IMR-90 (cell line): ENCODE measurements around the gene TAS1R1. TPM values are rescaled to one million over a fixed set of nuclear protein-coding genes. Genes with fewer than 3 reads are reported as not detected.

Experiments
- ATAC-seq: fragments of 200-7000 bp; cut with Tn5 transposase; 2 replicates; pipeline ENCODE4 v1.9.1; 2020; ENCODE audit warnings: low read depth, mild to moderate bottlenecking, moderate library complexity
- BruUV-seq: library from RNA; stranded (reverse); fragments of 400-500 nt; replicated peaks from 2 replicates; lab custom pipeline; 2021; lab: Mats Ljungman, UMichigan
- CTCF ChIA-PET: fragments of 300-600 bp; formaldehyde crosslinking; extraction: SDS; loops from one replicate; lab custom pipeline; 2021; ENCODE audit warnings: antibody characterized with exemption; lab: Yijun Ruan, JAX
- POLR2A ChIA-PET: fragments of 300-600 bp; sonication (Branson Sonifier 250); formaldehyde crosslinking; loops from one replicate; lab custom pipeline; 2022; ENCODE audit warnings: antibody characterized with exemption; ENCODE audit not compliant: unreplicated experiment; lab: Charles Lee
- DNase-seq: peaks from one replicate; pipeline ENCODE4 v3.0.0; 2013
- H2AFZ ChIP-seq: replicated peaks from 2 replicates; pipeline ENCODE3; 2013; ENCODE audit warnings: low read length, mild to moderate bottlenecking; ENCODE audit not compliant: poor library complexity
- H2AK5ac ChIP-seq: 2 replicates; pipeline ENCODE4 v1.6.1; 2013; ENCODE audit warnings: low read depth, low read length, inconsistent platforms
- H2AK9ac ChIP-seq: replicated peaks from 2 replicates; pipeline ENCODE3; 2013; ENCODE audit warnings: mild to moderate bottlenecking, low read depth, low read length, moderate library complexity; ENCODE audit not compliant: poor library complexity
- H2BK120ac ChIP-seq: 2 replicates; pipeline ENCODE4 v1.6.1; 2013; ENCODE audit warnings: low read depth, low read length, inconsistent platforms
- H2BK15ac ChIP-seq: 3 replicates; pipeline ENCODE4 v1.6.1; 2013; ENCODE audit warnings: low read depth, low read length, inconsistent platforms
- H2BK20ac ChIP-seq: 2 replicates; pipeline ENCODE4 v1.6.1; 2013; ENCODE audit warnings: low read depth, mild to moderate bottlenecking, inconsistent platforms, low read length, moderate library complexity
- H2BK5ac ChIP-seq: 2 replicates; pipeline ENCODE4 v1.6.1; 2013; ENCODE audit warnings: mild to moderate bottlenecking, low read depth, low read length, inconsistent platforms; ENCODE audit not compliant: poor library complexity, severe bottlenecking
- H3K14ac ChIP-seq: replicated peaks from 2 replicates; pipeline ENCODE4 v1.6.1; 2013; ENCODE audit warnings: low read depth, low read length, inconsistent platforms
- H3K18ac ChIP-seq: 2 replicates; pipeline ENCODE4 v1.6.1; 2013; ENCODE audit warnings: low read depth, low read length, control low read depth
- H3K23ac ChIP-seq: 2 replicates; pipeline ENCODE4 v1.6.1; 2013; ENCODE audit warnings: low read depth, low read length, inconsistent platforms
- H3K27ac ChIP-seq: 2 replicates; pipeline ENCODE4 v1.5.1; 2013; ENCODE audit warnings: mild to moderate bottlenecking, control low read depth, low read length; ENCODE audit not compliant: insufficient read depth
- H3K27me3 ChIP-seq: 2 replicates; pipeline ENCODE4 v1.6.1; 2013; ENCODE audit warnings: low read length; ENCODE audit not compliant: control insufficient read depth, insufficient read depth
- H3K36me3 ChIP-seq: 2 replicates; pipeline ENCODE4 v1.6.1; 2013; ENCODE audit warnings: low read length, mixed read lengths; ENCODE audit not compliant: control insufficient read depth, insufficient read depth
- H3K4ac ChIP-seq: 2 replicates; pipeline ENCODE4 v1.6.1; 2013; ENCODE audit warnings: low read depth, low read length, inconsistent platforms
- H3K4me1 ChIP-seq: 2 replicates; pipeline ENCODE4 v1.6.1; 2013; ENCODE audit warnings: low read length, mixed read lengths; ENCODE audit not compliant: control insufficient read depth, insufficient read depth
- H3K4me2 ChIP-seq: 2 replicates; pipeline ENCODE4 v1.6.1; 2013; ENCODE audit warnings: low read depth, mild to moderate bottlenecking, control low read depth, low read length, moderate library complexity
- H3K4me3 ChIP-seq: 2 replicates; pipeline ENCODE4 v1.5.1; 2013; ENCODE audit warnings: low read depth, mild to moderate bottlenecking, control low read depth, low read length, moderate library complexity; ENCODE audit not compliant: insufficient read depth
- H3K56ac ChIP-seq: 2 replicates; pipeline ENCODE4 v1.6.1; 2013; ENCODE audit warnings: low read length, inconsistent platforms; ENCODE audit not compliant: insufficient read depth; ENCODE audit errors: extremely low read depth
- H3K79me1 ChIP-seq, 2 experiments: 2 replicates each; pipeline ENCODE4 v1.6.1; 2013; ENCODE audit warnings: low read length in 2 of 2, inconsistent platforms in 1 of 2, low read depth in 1 of 2
- H3K9ac ChIP-seq: 2 replicates; pipeline ENCODE4 v1.6.1; 2013; ENCODE audit warnings: low read depth, low read length, control low read depth
- H3K9me1 ChIP-seq: 2 replicates; pipeline ENCODE4 v1.6.1; 2013; ENCODE audit warnings: low read length, inconsistent platforms; ENCODE audit not compliant: insufficient read depth
- H3K9me3 ChIP-seq: 2 replicates; pipeline ENCODE4 v1.6.1; 2013; ENCODE audit warnings: low read length; ENCODE audit not compliant: control insufficient read depth, insufficient read depth
- H4K20me1 ChIP-seq: 2 replicates; pipeline ENCODE4 v1.6.1; 2013; ENCODE audit warnings: low read length, inconsistent platforms; ENCODE audit not compliant: insufficient read depth
- H4K5ac ChIP-seq: 2 replicates; pipeline ENCODE4 v1.6.1; 2013; ENCODE audit warnings: mild to moderate bottlenecking, low read depth, low read length, control low read depth
- H4K8ac ChIP-seq, 2 experiments: 2 replicates each; pipeline ENCODE4 v1.6.1; 2013; ENCODE audit warnings: low read depth in 2 of 2, low read length in 2 of 2, control low read depth in 1 of 2, inconsistent platforms in 1 of 2
- H4K91ac ChIP-seq: 2 replicates; pipeline ENCODE4 v1.6.1; 2013; ENCODE audit warnings: low read depth, low read length, inconsistent platforms; ENCODE audit not compliant: insufficient read depth
- BHLHE40 ChIP-seq: fragments of 150-350 bp; IDR thresholded peaks from 2 replicates; pipeline ENCODE4 v1.6.1; 2016; ENCODE audit warnings: mild to moderate bottlenecking, low read depth, low read length
- CEBPB ChIP-seq: IDR thresholded peaks from 2 replicates; pipeline ENCODE4 v1.6.1; 2012; ENCODE audit warnings: low read depth, low read length, improper control_type of control experiment
- CHD1 ChIP-seq: IDR thresholded peaks from 2 replicates; pipeline ENCODE4 v1.6.1; 2012; ENCODE audit warnings: low read depth, low read length, improper control_type of control experiment
- CTCF ChIP-seq: conservative IDR thresholded peaks from 2 replicates; pipeline ENCODE4 v1.5.1; 2012; ENCODE audit warnings: mild to moderate bottlenecking, low read depth, low read length, improper control_type of control experiment
- ELK1 ChIP-seq: fragments of 150-350 bp; IDR thresholded peaks from 2 replicates; pipeline ENCODE4 v1.6.1; 2016; ENCODE audit warnings: low read depth, mild to moderate bottlenecking, low read length, moderate library complexity, borderline replicate concordance
- MAFK ChIP-seq: IDR thresholded peaks from 2 replicates; pipeline ENCODE4 v1.6.1; 2012; ENCODE audit warnings: low read depth, low read length, improper control_type of control experiment
- MAZ ChIP-seq: IDR thresholded peaks from 2 replicates; pipeline ENCODE4 v1.6.1; 2012; ENCODE audit warnings: low read depth, mild to moderate bottlenecking, low read length, improper control_type of control experiment, moderate library complexity, borderline replicate concordance
- MXI1 ChIP-seq: IDR thresholded peaks from 2 replicates; pipeline ENCODE4 v1.6.1; 2012; ENCODE audit warnings: low read depth, mild to moderate bottlenecking, low read length, moderate library complexity, borderline replicate concordance
- NFE2L2 ChIP-seq: fragments of 150-350 bp; IDR thresholded peaks from 2 replicates; pipeline ENCODE4 v1.6.1; 2016; ENCODE audit warnings: low read depth, mild to moderate bottlenecking, low read length
- POLR2A ChIP-seq: IDR thresholded peaks from 2 replicates; pipeline ENCODE4 v1.6.1; 2012; ENCODE audit warnings: mild to moderate bottlenecking, low read depth, low read length
- RAD21 ChIP-seq: IDR thresholded peaks from 2 replicates; pipeline ENCODE4 v1.6.1; 2012; ENCODE audit warnings: low read length, improper control_type of control experiment
- RFX5 ChIP-seq: IDR thresholded peaks from 2 replicates; pipeline ENCODE4 v1.8.0; 2012; ENCODE audit warnings: low read depth, mild to moderate bottlenecking, low read length, moderate library complexity
- SMC3 ChIP-seq: fragments of 150-350 bp; IDR thresholded peaks from 2 replicates; pipeline ENCODE4 v1.6.1; 2016; ENCODE audit warnings: low read depth, mild to moderate bottlenecking, antibody characterized with exemption, low read length, moderate library complexity
- WGBS, 2 experiments: methylation state at CpG; one replicate each; pipeline versions ENCODE4 v1.1.5 to v1.1.7; 2013; ENCODE audit warnings: missing lambda C conversion rate in 2 of 2; ENCODE audit not compliant: insufficient read length in 1 of 2; ENCODE audit errors: extremely low coverage in 2 of 2; 5-methylcytosine and 5-hydroxymethylcytosine counted together
- dilution Hi-C: fragments of 300-500 bp; cut with HindIII; formaldehyde crosslinking; loops from one replicate; pipeline ENCODE4 v1.14.3; 2018; ENCODE audit warnings: low sequenced_read_pairs; ENCODE audit not compliant: unreplicated experiment
- in situ Hi-C: fragments of 300-500 bp; cut with MboI; formaldehyde crosslinking; loops from 3 replicates; pipeline ENCODE4 v1.14.3; 2019; ENCODE audit warnings: low sequenced_read_pairs, inconsistent platforms, mixed read lengths
- intact Hi-C: fragments of 100-400 bp; cut with micrococcal nuclease; formaldehyde crosslinking; loops from 2 replicates; pipeline ENCODE4 v1.10.0; 2022
- polyA plus RNA-seq, 3 experiments: library from polyadenylated mRNA; depleted of rRNA; stranded (reverse); fragments of >200 nt; gene quantifications; 2 replicates each; pipeline ENCODE4 v1.2.3, GENCODE V29; 2012; ENCODE audit warnings: low replicate concordance in 1 of 3
- total RNA-seq: library from RNA; depleted of rRNA; stranded (reverse); fragments of >200 nt; gene quantifications from 2 replicates; pipeline ENCODE4 v1.2.3, GENCODE V29; 2012
- TF ChIP-seq, protein P1 (sequence below): fragments of 150-350 bp; IDR thresholded peaks from 2 replicates; pipeline ENCODE4 v1.6.1; 2017; ENCODE audit warnings: mild to moderate bottlenecking, antibody characterized with exemption, low read length, low read depth

TAS1R1 gene
- total and polyA plus RNA-seq, 2 of the 4 experiments (the other 2 are of a cell fraction): 0.05 TPM; not detected in 1

- dilution Hi-C loops: no loop called here
- ATAC-seq (no peak), DNase-seq (no peak)
- Histone ChIP-seq H2AK5ac (no peak overlapping the region), H2AK9ac (no peak overlapping the region), H3K4me2 (no peak overlapping the region), H3K9me3 (no peaks in the 10 kb centered on the region), H3K79me1 (peaks cover 34 to 81% of the 10 kb centered on the region in 2 experiments), H3K18ac (no peak overlapping the region), H2BK120ac (no peak overlapping the region), H3K23ac (no peak overlapping the region), H3K36me3 (peaks cover 50% of the 10 kb centered on the region), H2BK20ac (no peak overlapping the region), H3K9ac (no peak overlapping the region), H3K4me3 (no peak overlapping the region), H3K14ac (no peak overlapping the region), H4K5ac (no peak overlapping the region), H3K27ac (no peak overlapping the region), H4K20me1 (peaks cover 61% of the 10 kb centered on the region), H2BK15ac (no peak overlapping the region), H3K9me1 (peaks cover 4% of the 10 kb centered on the region), H2AFZ (no peak overlapping the region), H4K8ac (no peak overlapping the region), H3K4me1 (peaks cover 7% of the 10 kb centered on the region), H4K91ac (no peak overlapping the region), H3K56ac (no peak overlapping the region), H3K27me3 (no peaks in the 10 kb centered on the region), H3K4ac (no peak overlapping the region), H2BK5ac (no peak overlapping the region)
- WGBS, 2 experiments: 93% methylated on average over 25 of the region's 41 CpGs; no CpG with 5 or more reads in 1 of the 2 experiments
- intact Hi-C loops: no loop called here
- in situ Hi-C loops: no loop called here
- POLR2A ChIA-PET: no interaction called here
- no TSS peak for BruUV-seq
- CTCF ChIA-PET: interaction anchor here (0.6 kb wide), 1 partner anchor 268 kb away, joined by 8 read pairs; no protein-coding TSS in a partner anchor
- TF ChIP-seq MXI1: no peak
- TF ChIP-seq CHD1: no peak
- no peak for TF ChIP-seq MAFK
- no peak for TF ChIP-seq RFX5
- no peak for TF ChIP-seq POLR2A
- TF ChIP-seq CEBPB: no peak
- no peak for TF ChIP-seq MAZ
- TF ChIP-seq SMC3: no peak
- no peak for TF ChIP-seq CTCF
- TF ChIP-seq RAD21: no peak
- TF ChIP-seq, protein P1, sequence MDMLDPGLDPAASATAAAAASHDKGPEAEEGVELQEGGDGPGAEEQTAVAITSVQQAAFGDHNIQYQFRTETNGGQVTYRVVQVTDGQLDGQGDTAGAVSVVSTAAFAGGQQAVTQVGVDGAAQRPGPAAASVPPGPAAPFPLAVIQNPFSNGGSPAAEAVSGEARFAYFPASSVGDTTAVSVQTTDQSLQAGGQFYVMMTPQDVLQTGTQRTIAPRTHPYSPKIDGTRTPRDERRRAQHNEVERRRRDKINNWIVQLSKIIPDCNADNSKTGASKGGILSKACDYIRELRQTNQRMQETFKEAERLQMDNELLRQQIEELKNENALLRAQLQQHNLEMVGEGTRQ: no peak
- TF ChIP-seq BHLHE40: no peak
- no peak for TF ChIP-seq NFE2L2
- TF ChIP-seq ELK1: no peak
These were observed 66.6 kb downstream of the TAS1R1 start for GRCh38 chr1:6621429-6622391.
